Measurements from ENCODE around the gene MOG.

The MOG gene

DNA sequence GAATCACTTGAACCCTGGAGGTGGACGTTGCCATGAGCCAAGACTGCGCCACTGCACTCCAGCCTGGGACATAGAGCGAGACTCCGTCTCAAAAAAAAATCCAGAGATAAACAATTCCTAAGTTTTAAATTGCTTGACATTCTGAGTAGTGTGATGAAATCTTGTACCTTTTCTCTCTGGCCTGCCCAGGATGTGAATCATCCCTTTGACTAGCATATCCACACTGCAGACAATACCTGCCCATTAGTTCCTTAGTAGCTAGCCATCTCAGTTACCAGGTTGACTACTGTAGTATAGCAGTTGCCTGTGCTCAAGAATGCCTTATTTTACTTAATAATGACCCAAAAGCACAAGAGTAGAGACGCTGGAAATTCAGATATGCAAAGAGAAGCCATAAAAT lies 21.2 kb downstream of the MOG start:
- no peak for DNase-seq

DNA sequence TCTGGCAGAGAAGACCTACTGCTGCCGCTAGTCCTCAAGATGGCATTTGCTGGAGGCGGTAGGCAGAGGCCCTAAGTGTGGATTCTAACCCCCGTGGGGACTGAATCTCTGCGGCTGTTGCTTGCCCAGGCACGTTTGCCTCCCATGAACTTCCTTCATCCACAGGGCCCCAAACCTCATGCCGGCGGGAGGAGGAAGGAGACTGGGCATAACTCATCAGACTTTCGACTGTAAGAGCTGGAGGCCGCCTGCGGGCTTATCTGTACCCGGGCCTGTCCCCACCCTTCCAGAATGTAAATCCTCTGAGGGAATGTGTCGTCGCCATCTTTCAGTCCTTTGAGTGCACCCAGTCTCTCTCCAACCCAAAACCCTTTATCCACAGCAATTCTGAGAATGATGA lies 23.1 kb downstream of the MOG start:
- DNase-seq, result no peak

DNA sequence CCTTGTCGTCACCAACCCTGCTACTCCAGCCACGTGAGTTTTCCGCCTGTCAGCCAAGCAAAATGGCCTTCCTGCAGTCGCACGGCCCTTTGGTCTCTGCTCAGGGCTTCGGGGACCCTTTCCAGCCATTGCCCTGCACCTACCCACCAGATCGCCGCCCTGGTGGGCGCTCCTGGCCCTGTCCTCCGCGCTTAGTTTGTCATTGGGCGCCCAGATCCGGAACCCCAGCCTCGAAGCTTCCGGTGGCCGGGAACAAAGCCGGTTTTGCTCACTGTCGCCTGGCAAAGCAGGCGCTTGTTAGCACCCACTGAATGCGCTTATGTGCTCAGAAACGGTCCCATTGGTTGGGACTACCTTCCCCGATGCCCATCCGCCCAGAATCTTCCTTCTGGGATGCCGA lies 23.5 kb downstream of the MOG start:
- DNase-seq, result no peak

DNA sequence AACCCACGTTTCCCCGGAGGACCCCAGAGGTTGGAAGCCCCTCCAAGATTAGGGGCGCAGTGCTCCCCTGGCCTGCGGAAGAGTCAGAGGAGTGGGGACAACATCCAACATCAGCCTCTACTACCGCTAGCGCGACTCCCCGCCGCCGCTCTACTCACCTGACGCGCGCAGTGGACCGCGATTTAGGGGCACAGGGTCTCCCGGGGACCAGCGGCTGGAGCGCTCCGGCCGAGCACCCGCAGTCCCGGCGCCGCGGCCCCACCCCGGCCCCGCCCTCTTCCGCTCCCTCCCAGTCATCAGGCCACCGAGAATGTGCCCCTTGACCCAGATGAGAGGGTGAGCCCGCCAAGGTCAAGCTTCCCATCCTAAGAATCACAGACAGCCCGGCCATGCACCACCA lies 24.0 kb downstream of the MOG start, which contains the start of gene ZFP57:
TSS of gene ZFP57 (minus strand) at position 249 of the 400 bp plus-strand sequence. CDS start 4,149 bp downstream, outside the sequence.
- no peak for DNase-seq

DNA sequence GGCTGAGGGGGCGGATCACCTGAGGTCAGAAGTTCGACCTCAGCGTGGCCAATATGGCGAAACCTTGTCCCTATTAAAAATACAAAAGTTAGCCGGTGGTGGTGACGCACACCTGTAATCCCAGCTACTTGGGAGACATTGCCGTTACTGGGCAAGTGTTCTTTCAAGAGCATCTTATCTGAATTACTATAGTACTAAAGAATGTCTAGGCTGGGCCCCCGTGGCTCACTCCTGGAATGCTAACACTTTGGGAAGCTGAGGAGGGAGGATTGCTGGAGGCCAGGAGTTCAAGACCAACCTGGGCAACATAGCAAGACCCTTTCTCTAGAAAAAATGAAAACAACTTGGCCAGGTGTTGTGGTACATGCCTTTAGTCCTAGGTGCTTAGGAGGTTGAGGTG lies 24.9 kb downstream of the MOG start:
- no peak for DNase-seq

DNA sequence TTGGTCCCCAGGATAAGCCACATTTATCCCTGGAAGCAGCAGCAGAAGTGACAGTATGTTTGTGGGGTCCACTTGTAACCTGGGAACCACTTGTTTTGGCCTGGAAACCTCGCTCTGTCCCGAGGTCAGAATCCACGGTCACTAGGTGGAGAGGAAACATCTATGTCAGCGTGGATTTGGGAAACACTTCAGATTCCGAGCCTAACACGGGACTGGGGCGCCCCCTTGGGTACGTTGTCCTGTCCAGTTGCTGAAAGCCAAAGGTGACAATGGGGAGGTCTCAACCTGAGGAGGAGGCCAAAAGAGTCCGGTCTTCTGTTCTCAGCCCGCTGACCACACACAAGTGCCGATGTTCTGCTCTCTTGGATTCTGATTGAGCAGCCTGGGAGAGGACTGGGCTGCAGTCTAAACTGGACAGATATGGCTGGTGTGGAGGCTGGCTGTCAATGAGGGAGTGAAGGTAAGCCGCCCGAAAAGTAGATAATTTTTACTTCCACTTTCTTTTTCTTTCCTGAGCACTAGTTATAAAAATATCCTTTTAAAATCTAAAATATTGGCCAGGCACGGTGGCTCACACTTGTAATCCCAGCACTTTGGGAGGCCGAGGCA lies 28.9 kb downstream of the MOG start:
- no peak for DNase-seq

DNA sequence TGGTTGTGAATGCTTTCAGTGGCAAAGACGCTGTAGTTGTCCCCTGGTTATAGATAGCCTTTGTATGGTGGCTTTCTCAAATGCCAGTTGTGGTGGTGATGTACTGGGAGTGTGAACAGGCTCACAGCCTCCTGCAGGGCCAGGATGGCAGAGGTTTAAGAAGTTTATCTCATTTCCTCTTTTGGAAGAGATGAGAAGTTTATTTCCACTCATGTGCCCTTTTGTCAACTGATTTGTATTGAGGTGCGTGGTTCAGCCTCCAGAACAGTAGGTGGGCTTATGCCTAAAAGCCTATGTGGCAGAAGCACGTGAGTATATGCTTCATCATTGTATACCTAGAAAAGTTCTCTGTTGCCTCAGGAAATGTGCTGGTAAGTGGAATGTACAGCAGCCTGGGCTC lies 37.7 kb downstream of the MOG start:
- no peak for DNase-seq

DNA sequence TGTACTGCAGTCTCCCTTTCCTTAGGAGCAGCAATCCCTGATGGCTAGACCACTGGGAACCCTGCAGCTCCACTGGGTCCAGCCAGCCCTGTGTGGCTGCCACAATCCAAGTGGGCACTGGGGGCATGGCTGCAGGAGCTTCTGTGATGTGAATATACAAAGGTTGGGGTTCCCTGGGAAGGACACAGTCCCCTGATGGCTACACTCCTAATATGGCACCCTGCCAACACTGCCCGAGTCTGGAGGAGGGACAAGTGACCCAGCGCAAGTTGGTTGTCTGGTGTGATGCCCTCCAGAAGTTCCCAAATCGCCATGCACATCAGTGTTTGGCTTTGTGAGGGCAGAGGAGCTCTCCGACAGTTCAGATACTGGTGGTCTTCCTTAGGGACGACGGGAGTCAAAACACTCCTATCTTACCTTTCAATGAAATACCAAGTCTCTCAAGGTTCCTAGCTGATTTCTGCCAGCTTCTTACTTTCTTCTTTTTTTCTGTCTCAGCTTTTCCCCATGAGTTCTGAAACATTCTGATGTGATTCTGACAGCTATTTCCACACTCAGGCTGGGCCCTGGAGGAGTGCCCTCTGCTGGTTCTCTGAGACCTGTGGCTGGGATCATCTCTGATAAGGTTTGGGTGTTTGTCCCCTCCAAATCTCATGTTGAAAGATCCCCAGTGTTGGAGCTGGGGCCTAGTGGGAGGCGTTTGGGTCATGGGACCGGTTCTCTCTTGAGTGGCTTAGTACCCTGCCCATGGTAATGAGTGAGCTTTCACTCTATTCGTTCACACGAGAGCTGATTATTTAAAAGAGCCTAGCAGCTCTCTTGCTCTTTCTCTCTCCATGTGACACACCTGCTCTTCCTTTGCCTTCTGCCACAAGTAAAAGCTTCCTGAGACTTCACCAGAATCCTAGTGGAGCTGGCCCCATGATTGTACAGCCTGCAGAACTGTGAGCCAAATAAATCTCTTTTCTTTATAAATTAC lies 39.5 kb downstream of the MOG start:
- no peak for DNase-seq

DNA sequence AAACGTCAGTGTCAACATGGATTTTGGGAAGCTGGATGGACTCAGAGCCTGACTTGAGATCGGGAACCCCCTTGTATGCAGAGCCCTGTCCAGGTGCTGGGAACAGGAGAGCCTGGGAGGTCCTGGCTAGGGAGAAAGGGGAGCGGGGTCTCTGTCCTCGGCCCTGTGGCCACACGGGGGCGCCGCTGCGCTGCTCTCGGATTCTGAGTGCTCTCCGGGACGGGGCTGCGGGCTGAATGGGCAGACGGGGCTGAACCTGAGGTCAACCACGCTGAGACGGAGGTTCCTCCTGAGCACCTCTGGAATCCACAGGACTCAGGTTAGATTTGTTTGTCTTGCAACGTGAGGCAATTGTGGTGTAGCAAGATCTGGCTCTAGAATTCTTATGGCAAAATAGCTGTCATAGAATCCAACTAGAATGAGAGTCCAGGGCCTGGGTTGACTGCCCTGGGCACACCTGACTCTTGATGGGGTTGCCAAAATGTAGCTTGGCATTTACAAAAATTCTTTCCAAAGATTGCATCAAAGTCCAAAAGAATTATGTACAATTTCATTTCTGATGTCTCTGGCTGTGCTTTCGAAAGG lies 45.7 kb downstream of the MOG start:
- DNase-seq, result no peak

DNA sequence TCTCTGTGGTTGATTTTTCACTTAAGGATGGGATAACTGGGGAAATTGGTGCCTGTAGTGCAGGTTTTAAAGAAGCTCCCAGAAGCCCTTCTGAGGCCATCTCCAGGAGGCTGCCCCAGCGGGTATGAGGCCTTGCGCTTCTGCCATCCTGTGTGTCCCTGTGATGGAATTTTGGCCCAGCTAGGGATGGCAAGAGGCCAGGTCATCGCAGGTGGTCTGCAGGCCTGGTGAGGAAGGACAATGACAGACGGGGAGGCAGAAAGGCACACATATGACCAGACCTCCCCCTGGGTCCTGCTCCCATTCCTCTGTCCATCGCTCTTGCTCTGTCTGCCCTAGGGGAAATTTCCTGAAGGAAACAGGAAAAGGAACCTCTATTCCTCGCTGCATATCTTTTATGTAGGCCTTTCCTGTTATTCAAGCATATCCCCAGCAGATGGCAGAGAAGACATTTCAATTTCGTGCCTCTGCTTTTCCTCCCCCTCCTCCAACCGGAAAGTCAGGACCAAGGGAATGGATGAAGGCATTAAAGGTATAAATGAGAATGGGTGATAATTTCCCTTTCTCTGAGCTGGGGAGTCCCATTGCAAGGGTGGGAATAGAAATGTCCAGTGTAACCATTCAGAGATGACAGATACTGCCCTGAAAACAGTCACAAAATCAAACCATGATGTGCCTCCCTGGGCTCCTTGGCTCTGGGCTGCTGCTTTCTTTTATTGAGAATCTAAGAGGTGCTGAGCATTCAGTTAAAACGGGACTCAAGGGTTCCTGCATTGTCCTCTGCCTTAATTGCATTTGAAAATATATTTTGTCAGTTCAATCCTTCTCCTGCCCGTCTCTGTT lies 48.7 kb downstream of the MOG start:
- no peak for DNase-seq

DNA sequence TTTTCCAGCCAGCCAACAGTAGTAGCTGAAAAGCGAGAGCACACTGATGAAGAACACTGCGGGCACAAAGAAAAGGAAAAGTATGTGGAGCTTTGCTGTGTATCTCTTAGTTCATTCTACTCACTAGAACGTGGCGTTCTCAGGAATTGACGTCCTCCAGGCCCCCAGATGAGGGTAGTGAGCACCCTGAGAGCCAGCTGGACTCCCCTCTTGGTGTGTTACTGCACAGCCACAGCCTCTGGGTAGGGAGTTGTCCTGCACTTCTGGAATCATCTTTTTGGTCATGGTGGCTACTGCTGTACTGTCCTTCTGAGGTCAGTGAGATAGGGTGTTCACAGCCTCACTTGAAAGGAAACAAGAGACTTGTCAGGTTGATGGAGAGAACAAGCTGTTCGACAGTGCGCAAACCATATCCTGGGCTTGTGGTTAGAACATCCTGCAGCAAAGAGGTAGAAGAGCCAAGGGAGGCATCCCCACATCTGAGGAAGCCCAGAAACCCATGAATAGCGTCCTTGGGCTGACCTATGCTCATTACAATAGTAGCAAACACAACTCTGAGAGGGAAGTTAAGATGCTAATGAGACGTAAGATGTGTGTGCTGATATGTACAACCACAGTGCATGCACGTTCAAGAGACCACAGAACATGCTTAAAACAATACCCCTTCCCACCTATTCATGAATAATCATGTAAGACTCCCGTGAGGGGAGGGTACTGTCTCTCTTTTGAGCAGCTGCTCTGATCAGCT lies 51.7 kb downstream of the MOG start:
- DNase-seq, result no peak

DNA sequence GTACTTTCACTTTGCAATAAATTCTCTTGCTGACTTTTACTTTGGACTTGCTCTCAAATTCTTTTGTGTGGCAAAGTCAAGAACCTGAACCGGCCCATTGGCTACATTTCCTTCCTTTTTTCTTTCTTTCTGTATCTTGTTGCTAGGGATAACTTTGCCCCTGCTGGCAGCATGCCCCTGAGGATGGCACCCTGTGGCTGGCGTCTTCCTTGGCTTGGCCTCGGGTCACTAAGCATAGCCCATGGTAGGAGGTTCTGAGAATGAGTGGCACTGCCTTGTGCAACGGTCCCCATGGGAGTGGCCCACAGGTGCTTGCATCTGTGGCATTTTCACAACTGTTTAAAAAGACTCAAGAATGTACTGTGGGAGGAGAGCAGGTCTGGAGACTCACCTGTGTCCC lies 52.3 kb downstream of the MOG start:
- no peak for DNase-seq

DNA sequence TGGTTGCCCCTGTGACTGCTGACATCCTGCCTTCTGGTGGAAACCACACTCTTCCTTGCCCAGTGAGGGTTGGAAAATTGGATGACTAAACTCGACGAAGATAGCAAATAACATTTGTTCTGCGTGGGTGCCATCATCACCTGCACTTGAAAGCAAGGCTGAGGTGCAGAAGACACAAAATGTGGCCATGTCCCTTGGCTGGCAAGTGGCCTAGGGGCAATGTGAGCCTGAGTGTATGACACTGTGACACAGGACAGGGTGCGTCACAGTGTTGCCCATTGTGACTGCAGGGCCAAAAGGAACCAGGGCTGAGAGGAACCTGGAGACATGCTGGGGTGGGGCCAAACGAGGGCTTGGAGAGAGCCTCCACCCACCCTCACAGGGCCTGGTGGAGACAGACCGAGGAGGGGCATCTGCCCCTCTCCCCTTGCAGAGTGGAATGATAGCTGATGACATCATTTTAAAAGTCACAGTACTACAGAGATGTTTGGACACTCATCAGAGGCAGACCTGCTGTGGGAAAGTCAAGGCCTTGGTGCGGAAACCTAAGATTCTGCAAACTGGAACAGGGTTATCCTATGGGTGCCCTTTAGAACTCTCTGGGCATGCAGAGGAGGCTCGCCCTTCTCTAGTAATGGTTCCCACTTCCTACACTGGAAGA lies 53.5 kb downstream of the MOG start:
- no peak for DNase-seq

DNA sequence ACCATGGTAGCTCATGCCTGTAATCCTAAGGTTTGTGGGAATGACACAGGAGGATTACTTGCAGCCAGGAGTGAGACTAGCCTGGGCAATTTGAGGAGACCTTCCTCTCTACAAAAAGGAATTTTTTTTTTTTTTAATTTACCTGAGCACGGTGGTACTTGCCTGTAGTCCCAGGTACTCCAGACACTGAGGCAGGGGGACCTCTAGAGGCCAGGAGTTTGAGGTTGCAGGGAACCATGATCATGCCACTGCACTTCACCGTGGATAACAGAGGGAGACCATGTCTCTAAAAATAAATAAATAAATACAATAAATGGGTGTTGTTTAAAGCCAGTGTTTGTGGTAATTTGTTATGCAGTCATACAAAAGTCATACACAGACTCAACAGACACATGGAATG lies 64.0 kb downstream of the MOG start:
- DNase-seq, result no peak

All from NCI-H187 treated with DMSO at 0.1 percent for 48 hours (cell line).